NOMO-1 treated with DMSO at 0.1 percent for 48 hours (cell line): Measurements from ENCODE around the gene SLC7A10.
A peak's percentile ranks its signal among the peaks of the same experiment; 100 is the strongest.

Source experiments
- DNase-seq: peaks from one replicate; lab custom pipeline; 2025; ENCODE audit not compliant: unreplicated experiment; lab: John Stamatoyannopoulos, UW

The SLC7A10 gene

GRCh38 chr19:33255781-33256180 lies 30.1 kb upstream of the SLC7A10 start:
- no peak for DNase-seq

- DNase-seq = peak; percentile 67
Measured at GRCh38 chr19:33254245-33254824, 28.7 kb upstream of the SLC7A10 start.

GRCh38 chr19:33252971-33253370 lies 27.3 kb upstream of the SLC7A10 start:
- no peak for DNase-seq

GRCh38 chr19:33252418-33252962 lies 26.8 kb upstream of the SLC7A10 start:
- no peak for DNase-seq

- DNase-seq = no peak
Measured at GRCh38 chr19:33251526-33252090, 26.0 kb upstream of the SLC7A10 start.

GRCh38 chr19:33251076-33251475 lies 25.4 kb upstream of the SLC7A10 start:
- no peak for DNase-seq

GRCh38 chr19:33250500-33250899 lies 24.9 kb upstream of the SLC7A10 start:
- DNase-seq = no peak

- no peak for DNase-seq
Measured at GRCh38 chr19:33249740-33250366, 24.2 kb upstream of the SLC7A10 start.

- peak; percentile 82 for DNase-seq
Measured at GRCh38 chr19:33248954-33249613, 23.4 kb upstream of the SLC7A10 start.

GRCh38 chr19:33248553-33248953 lies 22.9 kb upstream of the SLC7A10 start:
- DNase-seq = no peak

- no peak for DNase-seq
Measured at GRCh38 chr19:33248104-33248503, 22.5 kb upstream of the SLC7A10 start.

- DNase-seq = no peak
Measured at GRCh38 chr19:33247441-33247819, 21.8 kb upstream of the SLC7A10 start.

GRCh38 chr19:33246709-33247440 lies 21.2 kb upstream of the SLC7A10 start:
- DNase-seq = no peak

- no peak for DNase-seq
Measured at GRCh38 chr19:33245948-33246708, 20.5 kb upstream of the SLC7A10 start.

- no peak for DNase-seq
Measured at GRCh38 chr19:33242911-33243310, 17.3 kb upstream of the SLC7A10 start.

- no peak for DNase-seq
Measured at GRCh38 chr19:33242131-33242530, 16.5 kb upstream of the SLC7A10 start.

- no peak for DNase-seq
Measured at GRCh38 chr19:33241530-33242101, 16.0 kb upstream of the SLC7A10 start.

GRCh38 chr19:33241091-33241529 lies 15.5 kb upstream of the SLC7A10 start:
- DNase-seq = no peak

- no peak for DNase-seq
Measured at GRCh38 chr19:33240181-33240771, 14.6 kb upstream of the SLC7A10 start.
